ENCODE measurements around the gene TMEM179. TPM values are rescaled to one million over a fixed set of nuclear protein-coding genes. Genes with fewer than 3 reads are reported as not detected.
A peak's percentile ranks its signal among the peaks of the same experiment; 100 is the strongest.

Gene TMEM179
- total and polyA plus RNA-seq, 12 donors = 0.17 to 1.0 (median 0.39) TPM; not detected in 5

GRCh38 chr14:104633276-104634137 is 28.9 kb upstream of the TMEM179 start:
- Histone ChIP-seq H3K4me1 (no peaks in the 10 kb centered on the region), H3K4me3 (no peak overlapping the region), H3K27ac (no peak overlapping the region), H3K27me3 (peaks cover 0 to 49% (median 17%) of the 10 kb centered on the region in 7 donors), H3K36me3 (no peaks in the 10 kb centered on the region), H3K9me3 (peaks cover 0 to 14% (median 10%) of the 10 kb centered on the region in 11 donors)
- TF ChIP-seq, protein P1, sequence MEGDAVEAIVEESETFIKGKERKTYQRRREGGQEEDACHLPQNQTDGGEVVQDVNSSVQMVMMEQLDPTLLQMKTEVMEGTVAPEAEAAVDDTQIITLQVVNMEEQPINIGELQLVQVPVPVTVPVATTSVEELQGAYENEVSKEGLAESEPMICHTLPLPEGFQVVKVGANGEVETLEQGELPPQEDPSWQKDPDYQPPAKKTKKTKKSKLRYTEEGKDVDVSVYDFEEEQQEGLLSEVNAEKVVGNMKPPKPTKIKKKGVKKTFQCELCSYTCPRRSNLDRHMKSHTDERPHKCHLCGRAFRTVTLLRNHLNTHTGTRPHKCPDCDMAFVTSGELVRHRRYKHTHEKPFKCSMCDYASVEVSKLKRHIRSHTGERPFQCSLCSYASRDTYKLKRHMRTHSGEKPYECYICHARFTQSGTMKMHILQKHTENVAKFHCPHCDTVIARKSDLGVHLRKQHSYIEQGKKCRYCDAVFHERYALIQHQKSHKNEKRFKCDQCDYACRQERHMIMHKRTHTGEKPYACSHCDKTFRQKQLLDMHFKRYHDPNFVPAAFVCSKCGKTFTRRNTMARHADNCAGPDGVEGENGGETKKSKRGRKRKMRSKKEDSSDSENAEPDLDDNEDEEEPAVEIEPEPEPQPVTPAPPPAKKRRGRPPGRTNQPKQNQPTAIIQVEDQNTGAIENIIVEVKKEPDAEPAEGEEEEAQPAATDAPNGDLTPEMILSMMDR (IDR thresholded peaks at IDR 0.05) = no peak
- DNase-seq (no peak), ATAC-seq (peak in 1 of 8 donors; percentile 45)
- intact Hi-C loops (cut with DNase I) = loop anchor here in 3 of 10 donors (5.0 to 10.0 kb wide), 4 partner anchors 66 to 559 kb away; no protein-coding TSS in a partner anchor
- 66 to 67% methylated on average over 24 of the region's 24 CpGs for WGBS, 2 donors

- TF ChIP-seq, protein P1 (IDR thresholded peaks at IDR 0.05) = no peak
- Histone ChIP-seq H3K27ac (no peak overlapping the region), H3K9me3 (peaks cover 0 to 20% (median 10%) of the 10 kb centered on the region in 11 donors), H3K36me3 (no peaks in the 10 kb centered on the region), H3K4me3 (no peak overlapping the region), H3K27me3 (peaks cover 0 to 49% (median 17%) of the 10 kb centered on the region in 7 donors), H3K4me1 (no peaks in the 10 kb centered on the region)
- WGBS, 2 donors = 77 to 82% methylated on average over 9 of the region's 9 CpGs
- ATAC-seq (no peak), DNase-seq (no peak)
- intact Hi-C loops (cut with DNase I) = loop anchor here in 3 of 10 donors (5.0 to 10.0 kb wide), 4 partner anchors 65 to 558 kb away; no protein-coding TSS in a partner anchor
Observed at GRCh38 chr14:104632781-104633180, 28.2 kb upstream of the TMEM179 start.

DNA sequence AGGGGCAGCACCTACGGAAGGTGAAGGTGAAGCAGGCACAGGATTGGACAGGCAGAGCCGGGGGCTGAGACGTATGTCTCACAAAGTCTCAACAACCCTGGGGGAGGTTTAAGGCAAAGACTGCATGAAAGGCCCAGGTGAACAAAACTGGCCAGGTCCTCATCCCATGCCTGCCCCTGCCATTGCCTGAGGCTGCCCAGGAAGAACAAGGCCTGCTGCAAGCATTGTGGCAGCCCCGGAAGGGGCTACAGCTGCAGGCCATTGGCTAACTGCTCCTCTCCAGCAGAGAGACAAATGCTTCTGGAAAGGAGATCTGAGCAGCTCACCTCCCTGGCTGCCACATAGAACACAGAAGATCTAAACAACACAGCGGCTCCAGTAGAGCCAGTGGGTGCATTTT is 20.4 kb upstream of the TMEM179 start:
- intact Hi-C loops (cut with DNase I) = no loop called here
- no peak for DNase-seq
- 55 to 59% methylated on average over 5 of the region's 5 CpGs for WGBS, 2 donors

DNA sequence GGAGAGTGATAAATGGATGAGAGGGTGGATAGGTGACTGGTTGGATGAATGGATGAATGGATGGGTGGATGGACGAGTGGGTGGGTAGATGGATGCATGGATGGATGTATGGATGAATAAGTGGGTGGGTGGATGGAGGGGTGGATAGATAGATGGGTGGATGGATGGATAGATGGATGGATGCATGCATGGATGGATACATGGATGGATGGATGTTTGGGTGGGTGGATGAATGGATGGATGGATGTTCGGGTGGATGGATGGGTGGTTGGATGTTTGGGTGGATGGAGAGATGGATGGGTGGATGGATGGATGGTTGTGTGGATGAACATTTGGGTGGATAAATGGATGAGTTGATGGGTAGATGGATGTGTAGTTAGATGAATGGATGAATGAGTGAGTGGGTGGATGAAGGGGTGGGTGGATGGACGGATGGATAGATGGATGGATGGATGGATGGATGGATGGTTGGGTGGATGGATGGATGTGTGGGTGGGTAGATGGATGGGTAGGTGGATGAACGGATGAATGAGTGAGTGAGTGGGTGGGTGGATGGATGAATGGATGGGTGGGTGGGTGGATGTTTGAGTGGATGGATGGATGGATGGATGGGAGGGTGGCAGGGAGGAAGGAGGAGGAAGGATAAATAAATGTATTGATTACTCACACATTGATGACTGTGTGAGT is 9.7 kb upstream of the TMEM179 start:
- TF ChIP-seq, protein P1 (IDR thresholded peaks at IDR 0.05) = no peak
- intact Hi-C loops (cut with DNase I) = no loop called here
- Histone ChIP-seq H3K36me3 (no peaks in the 10 kb centered on the region), H3K4me3 (no peak overlapping the region), H3K27ac (no peak overlapping the region), H3K9me3 (no peaks in the 10 kb centered on the region), H3K4me1 (no peaks in the 10 kb centered on the region), H3K27me3 (peaks cover 0 to 46% (median 25%) of the 10 kb centered on the region in 7 donors)
- no peak for DNase-seq
- ATAC-seq = no peak
- 65 to 75% methylated on average over 4 of the region's 4 CpGs for WGBS, 2 donors

More for the DNA sequence above, 20.4 kb upstream of the TMEM179 start:
- H3K27ac ChIP-seq = no peak overlapping the region
- no peaks in the 10 kb centered on the region for H3K36me3 ChIP-seq
- H3K4me3 ChIP-seq = no peak overlapping the region
- ATAC-seq = no peak
- no peaks in the 10 kb centered on the region for H3K4me1 ChIP-seq
- peaks cover 0 to 36% (median 21%) of the 10 kb centered on the region in 7 donors for H3K27me3 ChIP-seq
- peaks cover 0 to 27% (median 10%) of the 10 kb centered on the region in 11 donors for H3K9me3 ChIP-seq
- TF ChIP-seq, protein P1 (IDR thresholded peaks at IDR 0.05) = no peak
